Frontal cortex (tissue), 4 donors: ENCODE measurements around the gene HTR5A. TPM values are rescaled to one million over a fixed set of nuclear protein-coding genes. Genes with fewer than 3 reads are reported as not detected.

Experiments
- DNase-seq, 2 donors: peaks; one replicate each; pipeline ENCODE4 v3.0.0; 2012; ENCODE audit warnings: low spot score in 2 of 2
- FAIRE-seq: peaks from 2 replicates; lab custom pipeline; 2012; peaks lifted over from hg19 to GRCh38; lab: Jason Lieb, UNC
- total RNA-seq: library from RNA; depleted of rRNA; stranded (reverse); fragments of >200 nt; gene quantifications from one replicate; pipeline ENCODE4 v1.2.3, GENCODE V29; 2014
- donor health status: control.
- donor health status: control.
- donor health status: control.

HTR5A gene
- total RNA-seq, 1 donor from 2014 or later, result 2.9 TPM

DNA sequence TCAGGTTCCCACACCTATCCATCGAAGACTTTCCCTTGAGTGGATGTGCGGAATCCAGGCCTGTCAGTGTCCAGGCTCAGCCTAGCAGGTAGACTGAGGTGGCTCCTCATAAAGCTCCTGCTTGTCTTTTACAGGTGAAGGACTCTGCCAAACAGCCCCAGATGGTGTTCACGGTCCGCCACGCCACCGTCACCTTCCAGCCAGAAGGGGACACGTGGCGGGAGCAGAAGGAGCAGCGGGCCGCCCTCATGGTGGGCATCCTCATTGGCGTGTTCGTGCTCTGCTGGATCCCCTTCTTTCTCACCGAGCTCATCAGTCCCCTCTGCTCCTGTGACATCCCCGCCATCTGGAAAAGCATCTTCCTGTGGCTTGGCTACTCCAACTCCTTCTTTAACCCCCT lies 13.9 kb downstream of the HTR5A start:
- DNase-seq (no peak), FAIRE-seq (no peak)

DNA sequence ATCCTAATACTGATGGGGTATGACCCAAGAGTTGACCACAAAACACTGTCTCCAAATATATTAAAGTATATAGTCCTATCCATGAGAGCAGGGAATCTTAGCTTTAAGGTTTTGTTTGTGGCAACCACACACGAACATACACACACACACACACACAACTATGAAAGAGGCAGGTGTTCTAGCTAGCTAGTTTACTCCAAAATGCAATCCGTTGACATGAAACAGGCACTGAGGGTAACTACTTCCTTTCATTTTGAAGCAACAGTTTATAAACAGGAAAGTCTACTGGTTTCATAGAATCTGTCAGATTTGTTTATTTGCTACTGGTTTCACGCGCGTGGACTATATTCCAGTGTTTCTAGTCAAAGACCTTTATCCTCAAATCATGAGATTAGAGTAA lies 14.8 kb downstream of the HTR5A start:
- FAIRE-seq (no peak), DNase-seq (no peak)

DNA sequence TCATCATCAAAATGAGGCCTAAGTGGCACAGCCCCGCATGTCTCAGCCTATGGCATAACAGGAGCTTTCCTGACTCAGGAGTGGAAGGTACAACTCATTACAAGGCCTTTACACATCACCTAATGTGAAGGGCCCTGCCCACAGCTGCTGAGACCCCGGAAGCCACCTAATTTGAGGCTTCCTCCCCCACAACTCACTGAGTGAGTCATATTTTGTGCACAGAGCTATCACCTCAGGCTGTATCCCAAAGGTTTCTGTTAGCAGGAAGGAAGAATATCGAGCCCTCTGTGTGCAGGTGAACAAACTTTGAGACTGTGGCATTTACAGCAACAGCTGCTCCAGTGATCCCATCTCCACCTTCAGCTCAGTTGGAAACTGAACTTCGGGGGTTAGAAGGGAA lies 20.6 kb downstream of the HTR5A start:
- FAIRE-seq, result no peak

DNA sequence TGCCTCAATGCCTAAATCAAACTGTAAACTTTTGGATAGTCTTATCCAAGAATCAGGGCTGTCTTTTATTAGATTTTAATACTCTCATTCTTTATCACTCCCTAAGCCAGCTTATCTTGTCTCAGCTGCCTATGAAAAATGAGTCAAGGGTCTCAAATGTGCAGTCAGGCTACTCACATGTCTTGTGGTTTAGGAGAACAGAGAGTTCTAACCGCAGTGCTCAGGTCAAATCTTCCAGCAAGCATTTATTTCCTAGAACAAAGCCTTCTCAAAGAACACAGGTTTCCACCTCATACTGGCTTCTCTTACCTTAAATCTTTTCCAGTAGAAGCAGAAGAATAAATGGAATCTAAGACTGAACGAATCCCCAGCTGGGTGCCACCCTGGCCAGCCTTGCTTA lies 23.5 kb downstream of the HTR5A start:
- DNase-seq (no peak), FAIRE-seq (no peak)

More for the DNA sequence above, 20.6 kb downstream of the HTR5A start:
- DNase-seq, result no peak

DNA sequence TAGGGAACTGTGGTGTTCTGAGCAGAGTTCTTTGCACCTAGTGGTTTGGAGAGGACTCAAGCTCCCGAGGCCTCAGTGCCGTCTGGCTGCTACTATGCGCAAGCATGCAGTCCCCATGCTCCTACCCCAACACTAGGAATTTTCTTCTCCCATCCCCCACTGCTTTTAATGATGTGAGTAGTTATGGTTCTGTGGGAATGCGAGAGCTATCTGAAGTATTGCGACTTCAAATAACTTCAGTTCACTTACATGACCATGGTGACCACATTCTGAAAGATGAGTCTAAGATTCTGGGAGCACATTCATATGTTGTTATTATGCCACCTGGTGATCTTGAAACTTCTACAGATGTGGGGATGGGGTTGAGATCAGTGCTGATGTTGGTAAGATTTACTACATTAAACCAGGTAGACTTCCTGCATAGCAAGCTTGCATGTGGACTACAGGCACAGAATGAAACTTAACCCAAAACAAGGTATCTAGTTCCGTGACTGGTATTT lies 24.6 kb downstream of the HTR5A start:
- FAIRE-seq (no peak), DNase-seq (no peak)

DNA sequence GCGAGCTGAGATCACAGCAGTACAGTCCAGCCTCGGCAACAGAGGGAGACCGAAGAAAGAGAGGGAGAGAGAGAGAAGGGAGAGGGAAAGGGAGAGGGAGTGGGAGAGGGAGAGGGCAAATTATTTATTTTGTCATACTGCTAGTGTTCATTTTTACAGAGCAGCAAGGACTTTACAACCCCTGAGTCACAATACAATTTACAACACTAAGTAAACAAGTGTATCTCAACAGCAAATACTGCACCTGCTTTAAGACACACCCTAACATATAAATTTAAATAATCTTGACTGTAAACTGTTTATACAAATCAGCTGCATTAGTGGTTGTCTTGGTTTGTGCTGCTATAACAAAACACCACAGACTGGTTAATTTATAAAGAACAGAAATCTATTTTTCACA lies 27.2 kb downstream of the HTR5A start:
- DNase-seq, result no peak
- FAIRE-seq, result no peak

DNA sequence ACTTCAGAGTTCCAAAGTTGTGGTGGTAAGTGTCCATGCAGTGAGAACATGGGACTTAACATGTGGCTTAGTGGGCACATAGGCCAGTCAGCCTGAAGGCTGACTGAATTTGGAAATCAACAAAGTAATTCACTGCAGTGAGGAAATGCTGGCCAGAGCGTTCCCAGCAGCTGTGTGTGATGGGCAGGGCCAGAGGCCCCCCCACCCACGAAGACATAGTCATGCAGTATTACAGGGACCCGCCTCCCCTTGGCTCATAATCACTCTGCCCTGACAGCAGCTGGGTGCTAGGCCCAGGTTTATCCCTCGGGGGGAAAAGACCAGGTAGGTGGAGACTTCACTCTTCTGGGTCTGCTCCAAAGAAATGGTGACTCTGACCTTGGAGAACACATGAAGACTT lies 33.7 kb downstream of the HTR5A start:
- DNase-seq, result no peak

DNA sequence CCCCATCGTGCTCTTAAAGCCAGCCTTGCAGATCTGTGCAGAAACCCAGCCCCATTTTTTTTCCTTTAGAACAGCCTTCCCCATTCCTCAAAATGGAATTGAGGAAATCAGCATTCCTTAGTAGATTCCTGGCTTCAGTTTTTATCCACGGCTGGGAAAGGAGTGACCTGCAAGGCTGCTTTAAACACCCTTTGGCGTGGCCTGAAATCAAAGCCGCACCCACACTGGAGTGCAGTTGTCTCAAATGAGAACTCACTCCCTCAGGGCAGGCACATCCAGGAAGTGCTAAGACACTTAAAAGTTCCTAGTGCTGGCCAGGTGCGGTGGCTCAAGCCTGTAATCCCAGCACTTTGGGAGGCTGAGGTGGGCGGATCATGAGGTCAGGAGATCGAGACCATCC lies 34.8 kb downstream of the HTR5A start:
- FAIRE-seq (no peak), DNase-seq (no peak)

More for the DNA sequence above, 33.7 kb downstream of the HTR5A start:
- FAIRE-seq, result no peak

DNA sequence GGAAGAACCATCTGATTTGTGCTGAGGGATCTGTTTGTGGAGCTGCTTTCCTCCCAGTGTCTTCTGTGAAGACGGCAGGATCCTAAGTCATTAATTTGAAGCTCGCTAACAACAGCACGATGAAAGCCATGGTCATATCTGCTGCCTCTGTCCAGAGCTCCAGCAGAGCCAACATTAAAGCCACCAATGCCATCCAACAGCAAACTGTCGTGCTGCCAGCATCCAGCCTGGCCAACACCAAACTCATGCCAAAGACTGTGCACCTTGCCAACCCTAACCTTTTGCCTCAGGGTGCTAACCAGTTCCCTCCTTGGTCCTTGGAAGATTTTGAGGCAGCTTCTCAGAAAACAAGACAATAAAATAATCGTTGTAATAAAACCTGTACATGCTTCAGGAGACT lies 36.2 kb downstream of the HTR5A start:
- FAIRE-seq, result no peak

DNA sequence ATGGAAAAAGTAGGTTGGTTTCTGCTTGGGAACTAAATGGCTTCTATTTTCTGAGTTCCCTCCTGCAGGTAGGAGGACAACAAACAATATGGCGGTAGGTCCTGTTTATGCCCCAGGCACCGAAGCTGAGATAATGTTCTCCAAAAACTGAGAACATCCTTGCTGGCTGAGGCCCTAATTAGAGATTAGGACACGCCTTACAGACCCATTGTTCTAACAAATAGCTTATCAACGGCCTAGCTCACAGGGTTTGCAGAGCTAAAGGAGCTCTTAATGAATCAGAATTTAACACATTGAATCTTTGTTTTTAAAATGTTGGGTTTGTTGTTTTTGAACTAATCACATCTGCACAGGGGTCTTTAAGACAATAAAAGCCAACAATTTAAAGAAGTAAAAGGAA lies 37.0 kb downstream of the HTR5A start:
- FAIRE-seq (no peak), DNase-seq (no peak)

More for the DNA sequence above, 36.2 kb downstream of the HTR5A start:
- no peak for DNase-seq

DNA sequence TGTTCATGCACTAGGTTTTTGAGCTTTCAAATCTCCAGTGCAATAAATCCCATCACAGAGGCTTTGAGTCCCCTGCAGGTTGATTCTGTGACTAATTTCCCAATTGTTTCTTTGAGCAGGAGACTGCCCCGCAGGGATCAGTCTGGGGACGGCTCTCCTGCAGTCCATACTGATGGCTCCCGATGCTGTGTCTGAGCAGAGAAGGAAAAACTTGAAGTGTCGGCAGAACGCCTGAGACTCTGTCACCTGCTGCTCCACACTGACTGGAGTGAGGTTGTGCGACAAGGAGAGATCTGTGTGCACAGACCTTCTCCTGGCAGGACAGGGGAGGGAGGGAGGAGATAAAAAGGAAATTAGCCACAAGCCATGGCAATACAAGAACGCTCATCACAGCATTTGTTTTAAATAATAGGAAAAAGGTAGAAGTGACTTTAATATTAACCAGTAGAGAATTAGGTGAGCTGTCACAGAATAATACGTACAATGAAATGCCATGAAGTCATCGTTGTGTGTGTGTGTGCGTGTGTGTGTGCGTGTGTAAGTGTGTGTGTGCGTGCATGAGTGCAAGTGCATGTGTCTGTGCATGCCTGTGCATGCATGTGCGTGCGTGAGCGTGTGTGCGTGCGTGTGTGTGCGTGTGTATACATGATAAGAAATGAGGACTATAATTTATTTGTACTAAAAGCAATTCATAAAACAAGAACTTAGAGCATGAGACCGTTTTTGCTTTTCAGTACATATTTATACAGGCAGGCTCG lies 38.2 kb downstream of the HTR5A start:
- no peak for DNase-seq

DNA sequence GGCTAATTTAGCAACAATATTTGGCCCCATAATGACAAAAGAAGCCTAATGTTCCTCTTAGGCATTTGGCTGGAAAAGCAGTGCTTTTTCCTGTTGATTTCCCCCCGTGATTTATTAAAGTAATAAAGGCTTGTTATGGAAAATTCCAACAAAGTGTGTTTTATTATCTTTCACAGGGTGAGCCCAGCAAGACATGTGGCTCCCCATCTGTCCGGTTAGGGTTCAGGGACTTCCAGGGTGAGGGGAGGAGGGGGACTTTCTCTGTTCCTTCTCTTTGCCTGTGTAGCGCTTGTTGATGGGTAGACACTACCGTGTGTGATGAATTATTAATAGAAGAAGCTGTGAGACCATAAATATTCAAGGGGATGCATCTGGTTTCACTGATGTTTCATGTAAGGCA lies 39.0 kb downstream of the HTR5A start:
- no peak for FAIRE-seq
- no peak for DNase-seq

More for the DNA sequence above, 38.2 kb downstream of the HTR5A start:
- FAIRE-seq, result no peak

DNA sequence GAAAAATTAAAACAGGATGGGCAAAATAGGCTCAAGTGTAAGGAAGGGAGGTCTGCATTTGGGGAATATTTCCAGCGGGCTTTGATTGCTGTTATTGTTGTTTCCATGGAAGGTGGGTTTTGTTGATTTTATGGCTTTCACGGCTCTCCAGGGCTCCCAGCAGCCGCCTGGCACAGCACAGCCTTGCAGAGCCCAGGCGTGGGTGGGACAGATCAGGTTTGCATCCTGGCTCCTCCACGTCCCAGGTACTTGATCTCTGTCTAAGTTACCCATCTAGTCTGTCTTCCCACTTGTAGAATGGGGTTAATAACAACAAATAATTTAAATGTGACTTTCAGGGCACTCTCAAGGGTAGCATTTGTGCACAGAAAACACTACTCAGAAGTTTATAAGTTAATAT lies 45.2 kb downstream of the HTR5A start:
- FAIRE-seq (no peak), DNase-seq (no peak)

DNA sequence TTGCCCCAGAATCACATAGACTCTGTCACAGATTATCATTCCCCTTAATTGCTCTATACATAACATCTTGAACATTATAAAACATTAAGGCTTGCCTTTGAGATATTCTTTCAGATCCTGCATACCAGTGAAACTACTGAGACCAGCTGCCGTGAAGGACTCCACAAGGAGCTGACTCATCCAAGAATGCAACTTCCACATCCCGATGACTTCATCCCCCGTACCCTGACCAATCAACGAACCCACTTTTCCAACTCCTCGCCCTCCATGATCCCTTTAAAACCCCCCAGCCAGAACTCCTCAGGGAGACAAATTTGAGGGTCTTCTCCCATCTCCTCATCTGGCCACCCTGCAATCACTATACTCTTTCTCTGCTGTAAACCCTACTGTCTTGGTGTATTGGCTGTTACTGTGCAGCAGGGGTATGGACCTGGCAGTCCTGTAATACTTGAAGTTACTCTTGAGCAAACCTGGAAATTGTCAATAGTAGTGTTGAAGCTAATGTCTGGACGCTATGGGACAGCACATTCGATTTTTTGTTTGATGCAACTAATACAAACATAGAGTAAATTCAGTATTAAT lies 49.8 kb downstream of the HTR5A start:
- FAIRE-seq (no peak), DNase-seq (no peak)

DNA sequence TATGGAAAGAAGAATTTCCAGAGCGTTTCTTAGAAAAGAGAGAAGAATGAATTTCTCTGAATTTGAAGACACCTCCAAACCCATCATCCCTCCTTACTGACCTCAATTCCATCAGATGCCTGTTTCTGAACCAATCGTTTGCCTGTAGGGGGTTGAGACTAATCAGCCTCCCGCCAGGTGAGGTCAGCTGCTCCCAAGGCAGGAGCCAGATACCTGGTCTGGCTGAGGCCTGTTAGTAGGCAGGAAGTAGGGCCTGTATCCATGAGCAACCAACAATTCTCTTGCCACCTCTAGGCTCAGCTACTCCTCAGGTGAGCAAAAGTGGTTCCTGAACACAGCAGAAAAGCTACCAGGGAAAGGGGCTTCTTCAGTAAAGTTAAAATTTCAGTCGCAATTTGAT lies 50.3 kb downstream of the HTR5A start:
- DNase-seq, result no peak
- FAIRE-seq, result no peak

DNA sequence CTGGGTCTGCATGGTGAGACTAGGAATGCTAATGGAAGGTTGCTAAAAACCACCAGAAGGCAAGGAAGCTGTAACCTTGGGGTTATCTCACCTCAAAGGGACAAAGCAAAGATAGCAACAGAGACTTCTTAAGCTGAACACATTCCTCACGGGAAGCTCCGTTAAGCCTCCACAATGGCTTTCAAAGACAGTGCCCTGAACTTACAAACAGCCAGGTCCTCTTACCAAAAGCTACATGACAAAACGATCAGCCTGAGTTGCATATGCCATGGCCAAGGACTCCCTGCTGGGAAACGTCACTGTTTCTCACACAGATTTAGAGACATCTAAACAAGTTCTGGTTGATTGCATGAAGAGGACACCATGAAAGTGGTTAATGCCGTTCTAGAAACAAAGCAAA lies 52.7 kb downstream of the HTR5A start:
- FAIRE-seq (no peak), DNase-seq (no peak)

DNA sequence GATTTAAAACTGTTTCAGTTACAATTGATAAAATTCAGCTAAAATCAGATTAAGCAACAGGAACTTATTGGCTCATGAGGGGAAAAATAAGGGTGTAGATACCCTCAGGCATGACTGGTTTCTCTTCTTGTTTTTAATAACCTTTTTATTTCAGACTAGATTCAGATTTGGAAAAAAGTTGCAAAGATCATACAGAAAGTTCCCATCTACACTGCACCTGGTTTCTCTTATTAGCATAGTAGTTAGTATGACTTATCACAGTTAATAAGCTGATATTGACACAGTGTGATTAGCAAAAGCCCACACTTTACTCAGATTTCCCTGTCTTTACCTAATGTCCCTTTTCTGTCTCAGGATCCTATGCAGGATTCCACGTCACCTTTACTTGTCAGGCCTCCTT lies 53.3 kb downstream of the HTR5A start:
- no peak for DNase-seq
- FAIRE-seq, result no peak

DNA sequence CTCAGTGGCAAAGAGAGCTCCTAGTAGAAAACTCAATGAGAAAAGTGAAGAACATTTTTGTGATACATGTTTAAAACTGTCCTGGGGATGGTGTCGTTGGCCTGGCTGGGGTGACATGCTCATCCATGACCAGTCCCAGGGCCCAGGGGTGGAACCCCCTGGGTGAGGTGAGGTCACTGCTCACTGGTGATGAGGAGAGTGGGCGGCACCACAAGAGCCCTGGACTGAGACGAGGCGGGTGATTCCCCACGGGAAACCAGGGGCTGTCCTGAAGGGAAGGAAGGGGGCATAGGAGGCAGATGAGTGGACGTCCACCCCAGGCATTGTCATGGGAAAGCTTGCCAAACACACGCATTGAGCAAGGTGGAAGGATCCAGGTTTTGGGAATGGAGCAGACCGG lies 54.6 kb downstream of the HTR5A start:
- FAIRE-seq (no peak), DNase-seq (no peak)

DNA sequence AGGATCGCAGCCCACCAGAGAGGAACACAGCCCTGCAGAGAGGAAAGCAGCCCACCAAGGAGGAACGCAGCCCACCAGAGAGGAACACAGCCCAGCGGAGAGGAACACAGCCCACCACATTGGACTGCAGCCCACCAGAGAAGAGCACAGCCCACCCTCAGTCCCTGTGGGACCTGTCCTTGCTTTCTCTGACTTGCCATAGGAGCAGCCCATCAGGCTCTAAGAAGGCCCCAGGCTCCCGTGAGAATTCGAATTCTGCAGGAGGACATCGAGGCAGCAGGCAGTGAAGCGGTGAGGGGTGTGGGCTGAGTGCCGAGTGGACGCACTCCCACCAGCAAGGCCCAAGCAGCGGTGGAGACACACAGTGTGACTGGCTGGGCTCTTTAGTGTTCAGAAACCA lies 59.1 kb downstream of the HTR5A start:
- no peak for DNase-seq
- no peak for FAIRE-seq

DNA sequence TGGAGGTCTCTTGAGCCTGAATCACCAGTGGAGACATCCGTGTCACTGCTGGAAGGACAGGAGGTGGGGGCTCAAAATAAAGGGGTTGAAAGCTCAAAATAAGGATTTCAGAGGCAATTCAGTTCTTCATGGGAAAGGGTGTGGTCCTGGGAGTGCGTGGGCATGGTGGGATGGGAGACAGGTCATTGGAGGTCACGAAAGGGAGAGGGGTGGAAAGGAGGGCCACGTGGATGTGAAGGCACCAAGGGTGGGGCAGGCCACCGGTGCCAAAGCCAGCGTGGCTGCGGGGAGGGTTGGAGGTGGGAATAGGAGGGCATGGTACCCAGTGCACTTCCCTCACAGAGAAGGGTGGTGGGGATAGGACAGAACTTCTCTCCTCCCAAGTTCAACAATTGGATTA lies 59.7 kb downstream of the HTR5A start:
- DNase-seq (no peak), FAIRE-seq (no peak)

DNA sequence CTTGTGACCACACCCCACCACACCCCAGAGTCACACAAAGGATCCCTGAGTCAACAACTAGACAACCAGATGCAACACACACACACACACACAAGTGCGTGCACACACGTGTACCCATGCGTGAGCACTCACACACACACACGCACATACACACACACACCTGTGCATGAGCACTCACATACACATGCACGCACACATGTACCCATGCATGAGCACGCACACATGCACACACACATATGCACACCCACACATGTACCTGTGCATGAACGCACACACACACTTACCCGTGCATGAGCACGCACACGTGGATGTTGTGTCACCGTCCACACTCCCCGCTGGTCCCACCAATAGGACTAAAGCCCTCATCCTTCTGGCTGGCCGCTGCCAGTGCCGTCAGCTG lies 60.4 kb downstream of the HTR5A start:
- DNase-seq (no peak), FAIRE-seq (no peak)

DNA sequence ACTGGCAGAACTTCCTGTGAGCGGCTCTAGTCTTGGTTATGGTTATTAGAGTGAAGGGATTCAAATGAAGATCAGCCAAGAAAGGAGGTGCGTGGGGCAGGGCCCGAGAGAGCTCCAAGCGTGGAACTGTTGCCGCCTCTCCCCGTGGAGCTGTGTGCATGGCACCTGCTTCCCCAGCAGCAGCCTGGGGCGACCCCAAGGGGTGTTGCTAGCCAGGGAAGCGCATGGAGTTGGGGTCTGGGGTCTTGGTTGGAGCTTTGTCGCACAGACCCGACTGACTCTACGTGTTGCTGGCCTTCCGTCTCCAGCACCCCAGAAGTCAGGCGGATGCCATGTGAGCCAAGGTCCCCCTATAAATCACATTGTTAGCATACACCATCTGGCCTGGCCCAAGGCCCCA lies 61.0 kb downstream of the HTR5A start:
- DNase-seq (no peak), FAIRE-seq (no peak)
